HCT116 (cell line): ENCODE data around the gene OBSCN. TPM values are rescaled to one million over a fixed set of nuclear protein-coding genes. Genes with fewer than 3 reads are reported as not detected.

ENCODE experiments used
- ATAC-seq: fragments of 200-7000 bp; cut with Tn5 transposase; 2 replicates; pipeline ENCODE4 v1.9.1; 2020; ENCODE audit warnings: mild to moderate bottlenecking, moderate library complexity
- BruUV-seq: library from RNA; stranded (reverse); fragments of 400-500 nt; replicated peaks from 2 replicates; lab custom pipeline; 2021; lab: Mats Ljungman, UMichigan
- CTCF ChIA-PET: fragments of 300-600 bp; sonication (Branson Sonifier 250); formaldehyde crosslinking; loops from one replicate; lab custom pipeline; 2021; ENCODE audit warnings: antibody characterized with exemption; lab: Charles Lee
- POLR2A ChIA-PET: fragments of 300-600, 350-600 bp; sonication (Branson Sonifier 250); formaldehyde crosslinking; loops from one replicate; lab custom pipeline; 2021; ENCODE audit warnings: antibody characterized with exemption; lab: Charles Lee
- RAD21 ChIA-PET, 2 experiments: fragments of 300-600 bp; sonication (Branson Sonifier 250); formaldehyde crosslinking; loops; one replicate each; lab custom pipeline; 2023; ENCODE audit warnings: low total read pairs in 2 of 2; ENCODE audit not compliant: uncharacterized antibody in 2 of 2, unreplicated experiment in 2 of 2, low non-redundant PET in 1 of 2; lab: Charles Lee
- DNase-seq: peaks from one replicate; pipeline ENCODE4 v3.0.0-alpha.2; 2010; ENCODE audit warnings: low read depth, low spot score
- H2AFZ ChIP-seq: fragments of 200-600 bp; shearing (Covaris generic), sonication (generic); 2 replicates; pipeline ENCODE4 v1.6.1; 2017; ENCODE audit warnings: low read depth, mixed run types, mixed read lengths, antibody characterized with exemption, low read length; ENCODE audit not compliant: poor library complexity, severe bottlenecking
- H3K27ac ChIP-seq: 2 replicates; pipeline ENCODE4 v1.5.1; 2012; ENCODE audit warnings: low read depth, low read length
- H3K27me3 ChIP-seq: fragments of 200-600 bp; sonication (generic); 2 replicates; pipeline ENCODE4 v1.6.1; 2016; ENCODE audit warnings: mixed run types, low read length, mixed read lengths; ENCODE audit not compliant: insufficient read depth
- H3K36me3 ChIP-seq, 2 experiments: fragments of 200-500 bp in 1 of 2; fragments of 200-600 bp in 1 of 2; sonication (Bioruptor generic) in 1 of 2; sonication (generic) in 1 of 2; 2 replicates each; pipeline versions ENCODE4 v1.5.1 to v1.6.1; 2014 to 2016; ENCODE audit warnings: low read length in 2 of 2, inconsistent platforms in 1 of 2, mixed read lengths in 1 of 2, mixed run types in 1 of 2; ENCODE audit not compliant: insufficient read depth in 2 of 2, control insufficient read depth in 1 of 2
- H3K4me1 ChIP-seq, 2 experiments: fragments of 200-600 bp in 1 of 2; sonication (generic) in 1 of 2; 2 replicates each; pipeline versions ENCODE4 v1.5.1 to v1.6.1; 2012 to 2017; ENCODE audit warnings: low read length in 2 of 2, inconsistent platforms in 1 of 2, mild to moderate bottlenecking in 1 of 2, mixed read lengths in 1 of 2, mixed run types in 1 of 2, moderate library complexity in 1 of 2; ENCODE audit not compliant: insufficient read depth in 2 of 2, control insufficient read depth in 1 of 2
- H3K4me2 ChIP-seq: fragments of 200-600 bp; sonication (generic); 2 replicates; pipeline ENCODE4 v1.6.1; 2017; ENCODE audit warnings: mixed run types, low read length, mixed read lengths
- H3K4me3 ChIP-seq, 2 experiments: fragments of 200-600 bp in 1 of 2; sonication (generic) in 1 of 2; replicated peaks in 1 of 2; 2 replicates each; pipeline ENCODE4 v1.5.1; 2011 to 2016; ENCODE audit warnings: low read length in 2 of 2, control low read depth in 1 of 2, low read depth in 1 of 2, mild to moderate bottlenecking in 1 of 2, mixed read lengths in 1 of 2, mixed run types in 1 of 2
- H3K79me2 ChIP-seq: fragments of 200-600 bp; sonication (generic); 2 replicates; pipeline ENCODE4 v1.6.1; 2017; ENCODE audit warnings: mild to moderate bottlenecking, mixed run types, low read length, moderate library complexity, mixed read lengths; ENCODE audit not compliant: insufficient read depth
- H3K9ac ChIP-seq: fragments of 200-600 bp; sonication (generic); 2 replicates; pipeline ENCODE4 v1.6.1; 2016; ENCODE audit warnings: low read length, mixed read lengths
- H3K9me2 ChIP-seq: fragments of 200-600 bp; sonication (generic), shearing (Covaris generic); 2 replicates; pipeline ENCODE4 v1.6.1; 2017; ENCODE audit warnings: mixed run types, mild to moderate bottlenecking, moderate library complexity; ENCODE audit not compliant: insufficient read depth
- H3K9me3 ChIP-seq, 2 experiments: fragments of 200-500 bp in 1 of 2; fragments of 200-600 bp in 1 of 2; sonication (Bioruptor generic) in 1 of 2; sonication (generic) in 1 of 2; 2 replicates each; pipeline ENCODE4 v1.6.1; 2014 to 2017; ENCODE audit warnings: low read length in 2 of 2, mixed read lengths in 2 of 2, inconsistent platforms in 1 of 2, low read depth in 1 of 2, mild to moderate bottlenecking in 1 of 2, mixed run types in 1 of 2, moderate library complexity in 1 of 2; ENCODE audit not compliant: control insufficient read depth in 1 of 2, insufficient read depth in 1 of 2
- H4K20me1 ChIP-seq: fragments of 200-600 bp; sonication (generic), shearing (Covaris generic); 2 replicates; pipeline ENCODE4 v1.6.1; 2017; ENCODE audit warnings: mixed run types, mild to moderate bottlenecking, moderate library complexity; ENCODE audit not compliant: insufficient read depth
- ATF3 ChIP-seq: IDR thresholded peaks from 2 replicates; pipeline ENCODE4 v1.6.1; 2012
- EGR1 ChIP-seq: IDR thresholded peaks from 2 replicates; pipeline ENCODE4 v1.6.1; 2012; ENCODE audit warnings: low read depth
- ELF1 ChIP-seq: IDR thresholded peaks from 2 replicates; pipeline ENCODE4 v1.6.1; 2012; ENCODE audit warnings: low read depth, borderline replicate concordance
- POLR2AphosphoS5 ChIP-seq: IDR thresholded peaks from 2 replicates; pipeline ENCODE4 v1.6.1; 2011; ENCODE audit warnings: mild to moderate bottlenecking, low read depth, low read length, moderate library complexity
- RAD21 ChIP-seq: IDR thresholded peaks from 2 replicates; pipeline ENCODE4 v1.6.1; 2012; ENCODE audit warnings: low read depth, mild to moderate bottlenecking
- REST ChIP-seq: IDR thresholded peaks from 2 replicates; pipeline ENCODE4 v1.6.1; 2012; ENCODE audit warnings: low read depth
- ZFX ChIP-seq: fragments of 450-650 bp; IDR thresholded peaks from 2 replicates; pipeline ENCODE4 v1.6.1; 2017
- ZNF274 ChIP-seq: fragments of 200-500 bp; sonication (Bioruptor generic); IDR thresholded peaks from 2 replicates; pipeline ENCODE4 v1.6.1; 2014; ENCODE audit warnings: mild to moderate bottlenecking, low read depth, low read length, inconsistent platforms
- intact Hi-C: fragments of 100-400 bp; cut with micrococcal nuclease; formaldehyde crosslinking; loops from 2 replicates; pipeline ENCODE4 v1.10.0; 2022
- total RNA-seq: library from RNA; stranded (reverse); gene quantifications from one replicate; pipeline ENCODE4 v1.2.1, GENCODE V29; 2021; ENCODE audit not compliant: unreplicated experiment

The OBSCN gene
- total RNA-seq, 1 experiment from 2014 or later: 16.6 TPM

- TF ChIP-seq ZNF274 (no peak), RAD21 (no peak), ELF1 (no peak), EGR1 (no peak), REST (no peak), POLR2AphosphoS5 (no peak), ZFX (no peak), ATF3 (no peak)
- Histone ChIP-seq H2AFZ (no peak overlapping the region), H4K20me1 (no peaks in the 10 kb centered on the region), H3K9me2 (no peaks in the 10 kb centered on the region), H3K9me3 (no peaks in the 10 kb centered on the region), H3K36me3 (no peaks in the 10 kb centered on the region), H3K4me1 (no peaks in the 10 kb centered on the region), H3K4me2 (no peak overlapping the region), H3K27me3 (no peaks in the 10 kb centered on the region), H3K9ac (no peak overlapping the region), H3K4me3 (no peak overlapping the region), H3K79me2 (no peaks in the 10 kb centered on the region), H3K27ac (no peak overlapping the region)
- CTCF ChIA-PET: no interaction called here
- DNase-seq: no peak
- POLR2A ChIA-PET: no interaction called here
- RAD21 ChIA-PET: no interaction called here
- intact Hi-C loops: no loop called here
- ATAC-seq: no peak
- no TSS peak for BruUV-seq
Observed at GRCh38 chr1:228316589-228317387, 108.9 kb downstream of the OBSCN start.
